PC-9 (cell line): ENCODE results near the gene ZNF79.

Experiments
- EZH2 ChIP-seq: fragments of 200-600 bp; sonication (generic); IDR thresholded peaks from 2 replicates; pipeline ENCODE4 v1.8.0; 2017; ENCODE audit warnings: antibody characterized with exemption, low read depth
- TF ChIP-seq, protein P1 (sequence below): fragments of 200-600 bp; sonication (generic); conservative IDR thresholded peaks from 2 replicates; pipeline ENCODE4 v1.6.1; 2017; ENCODE audit warnings: mixed run types, antibody characterized with exemption, mild to moderate bottlenecking, moderate library complexity

DNA sequence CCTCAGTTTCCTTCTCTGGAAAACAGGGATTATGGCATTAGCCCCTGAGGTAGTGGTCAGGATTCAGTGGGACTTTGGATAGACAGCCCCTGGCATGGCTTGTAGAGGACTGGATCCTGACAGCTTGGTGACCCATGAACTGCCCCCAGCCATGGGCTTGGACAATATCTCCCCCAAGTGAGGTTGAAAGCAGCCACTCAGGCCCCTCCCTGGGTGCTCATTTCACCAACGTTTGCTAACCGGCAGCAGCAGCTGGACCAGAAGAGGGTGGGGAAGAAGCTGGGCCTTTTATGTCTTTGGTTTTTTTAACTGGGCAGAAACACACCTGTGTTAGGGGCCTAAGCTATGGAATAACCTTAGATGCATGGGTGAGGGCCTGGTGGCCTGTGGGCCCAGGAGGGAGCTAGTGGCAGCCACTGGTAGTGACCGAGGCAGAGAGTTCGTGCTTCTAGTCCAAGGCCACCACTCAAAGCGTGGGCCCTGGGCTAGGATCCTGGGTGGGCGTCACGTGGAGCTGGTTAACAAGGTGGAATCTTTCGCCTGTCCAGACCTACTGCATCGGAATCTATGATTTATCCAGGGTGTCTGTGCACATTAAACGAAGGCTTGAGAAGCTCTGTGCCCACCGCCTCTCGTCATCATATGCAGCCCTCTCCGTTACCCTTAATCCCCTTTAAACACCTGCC, 25.3 kb upstream of the ZNF79 start:
- TF ChIP-seq, protein P1, sequence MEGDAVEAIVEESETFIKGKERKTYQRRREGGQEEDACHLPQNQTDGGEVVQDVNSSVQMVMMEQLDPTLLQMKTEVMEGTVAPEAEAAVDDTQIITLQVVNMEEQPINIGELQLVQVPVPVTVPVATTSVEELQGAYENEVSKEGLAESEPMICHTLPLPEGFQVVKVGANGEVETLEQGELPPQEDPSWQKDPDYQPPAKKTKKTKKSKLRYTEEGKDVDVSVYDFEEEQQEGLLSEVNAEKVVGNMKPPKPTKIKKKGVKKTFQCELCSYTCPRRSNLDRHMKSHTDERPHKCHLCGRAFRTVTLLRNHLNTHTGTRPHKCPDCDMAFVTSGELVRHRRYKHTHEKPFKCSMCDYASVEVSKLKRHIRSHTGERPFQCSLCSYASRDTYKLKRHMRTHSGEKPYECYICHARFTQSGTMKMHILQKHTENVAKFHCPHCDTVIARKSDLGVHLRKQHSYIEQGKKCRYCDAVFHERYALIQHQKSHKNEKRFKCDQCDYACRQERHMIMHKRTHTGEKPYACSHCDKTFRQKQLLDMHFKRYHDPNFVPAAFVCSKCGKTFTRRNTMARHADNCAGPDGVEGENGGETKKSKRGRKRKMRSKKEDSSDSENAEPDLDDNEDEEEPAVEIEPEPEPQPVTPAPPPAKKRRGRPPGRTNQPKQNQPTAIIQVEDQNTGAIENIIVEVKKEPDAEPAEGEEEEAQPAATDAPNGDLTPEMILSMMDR, result no peak
- no peak for TF ChIP-seq EZH2
